WTC11 (cell line): ENCODE measurements around the gene EHD1. TPM values are rescaled to one million over a fixed set of nuclear protein-coding genes. Genes with fewer than 3 reads are reported as not detected.

Experiments
- ATAC-seq: fragments of 200-7000 bp; cut with Tn5 transposase; 2 replicates; pipeline ENCODE4 v1.10.0; 2021; ENCODE audit warnings: mild to moderate bottlenecking, moderate library complexity
- CTCF ChIA-PET: fragments of 300-600 bp; sonication (Branson Sonifier 250); formaldehyde crosslinking; loops from one replicate; lab custom pipeline; 2021; ENCODE audit warnings: antibody characterized with exemption; lab: Charles Lee
- POLR2A ChIA-PET: fragments of 350-600 bp; sonication (Branson Sonifier 250); formaldehyde crosslinking; loops from one replicate; lab custom pipeline; 2021; ENCODE audit warnings: antibody characterized with exemption; lab: Charles Lee
- DNase-seq: peaks from one replicate; pipeline ENCODE4 v3.0.0; 2021; ENCODE audit warnings: low spot score
- H3K27ac Mint-ChIP-seq: 2 replicates; pipeline ENCODE4 v1.8.0; 2021; ENCODE audit warnings: mixed read lengths
- H3K27me3 Mint-ChIP-seq: 2 replicates; pipeline ENCODE4 v1.8.0; 2021; ENCODE audit warnings: low read depth, mild to moderate bottlenecking, moderate library complexity, mixed read lengths
- H3K36me3 Mint-ChIP-seq: 2 replicates; pipeline ENCODE4 v1.8.0; 2021; ENCODE audit warnings: mixed read lengths
- H3K4me1 Mint-ChIP-seq: 2 replicates; pipeline ENCODE4 v1.8.0; 2022; ENCODE audit warnings: mixed read lengths
- H3K4me3 Mint-ChIP-seq: 2 replicates; pipeline ENCODE4 v1.8.0; 2021; ENCODE audit warnings: mild to moderate bottlenecking, moderate library complexity, mixed read lengths
- H3K9me3 Mint-ChIP-seq: 2 replicates; pipeline ENCODE4 v1.8.0; 2021; ENCODE audit warnings: mixed read lengths
- AFF4 ChIP-seq: sonication (generic); formaldehyde crosslinking; IDR thresholded peaks from 2 replicates; pipeline ENCODE4 v1.8.1; 2023; ENCODE audit warnings: mild to moderate bottlenecking, missing genetic modification reagents, borderline replicate concordance
- ATF1 ChIP-seq: sonication (generic); formaldehyde crosslinking; IDR thresholded peaks from 2 replicates; pipeline ENCODE4 v1.8.1; 2023; ENCODE audit warnings: mild to moderate bottlenecking, moderate library complexity, missing genetic modification reagents
- ATF2 ChIP-seq: sonication (generic); formaldehyde crosslinking; IDR thresholded peaks from 2 replicates; pipeline ENCODE4 v1.8.1; 2022; ENCODE audit warnings: low read depth, missing genetic modification reagents, borderline replicate concordance
- CDX4 ChIP-seq: fragments of 250-450 bp; sonication (Bioruptor Pico); IDR thresholded peaks from 2 replicates; pipeline ENCODE4 v1.9.0; 2021; ENCODE audit warnings: moderate library complexity, mild to moderate bottlenecking, inconsistent platforms, borderline replicate concordance
- E2F1 ChIP-seq: sonication (generic); formaldehyde crosslinking; IDR thresholded peaks from 2 replicates; pipeline ENCODE4 v1.8.0; 2022; ENCODE audit warnings: mild to moderate bottlenecking, missing genetic modification reagents
- ERG ChIP-seq: fragments of 250-450 bp; sonication (Bioruptor Pico); IDR thresholded peaks from 2 replicates; pipeline ENCODE4 v1.8.0; 2021; ENCODE audit warnings: mild to moderate bottlenecking
- FOXP1 ChIP-seq: sonication (generic); formaldehyde crosslinking; IDR thresholded peaks from 2 replicates; pipeline ENCODE4 v1.8.0; 2022; ENCODE audit warnings: missing genetic modification reagents, mild to moderate bottlenecking, moderate library complexity, borderline replicate concordance
- GTF2I ChIP-seq: fragments of 250-450 bp; sonication (Bioruptor Pico); conservative IDR thresholded peaks from 2 replicates; pipeline ENCODE4 v1.4.0; 2021; ENCODE audit warnings: mild to moderate bottlenecking
- HMGXB4 ChIP-seq: sonication (generic); formaldehyde crosslinking; IDR thresholded peaks from 2 replicates; pipeline ENCODE4 v1.8.1; 2023; ENCODE audit warnings: mild to moderate bottlenecking, moderate library complexity, missing genetic modification reagents
- IRF1 ChIP-seq: sonication (generic); formaldehyde crosslinking; IDR thresholded peaks from 2 replicates; pipeline ENCODE4 v1.8.0; 2023; ENCODE audit warnings: missing genetic modification reagents
- KAT7 ChIP-seq: sonication (generic); formaldehyde crosslinking; IDR thresholded peaks from 2 replicates; pipeline ENCODE4 v1.8.1; 2023; ENCODE audit warnings: missing genetic modification reagents, mild to moderate bottlenecking, borderline replicate concordance
- MYBL2 ChIP-seq: sonication (generic); formaldehyde crosslinking; IDR thresholded peaks from 2 replicates; pipeline ENCODE4 v1.8.1; 2023; ENCODE audit warnings: mild to moderate bottlenecking, moderate library complexity, missing genetic modification reagents
- NR3C1 ChIP-seq: sonication (generic); formaldehyde crosslinking; conservative IDR thresholded peaks from 2 replicates; pipeline ENCODE4 v1.8.1; 2023; ENCODE audit warnings: low read depth, mild to moderate bottlenecking, missing genetic modification reagents
- RELA ChIP-seq: sonication (generic); formaldehyde crosslinking; IDR thresholded peaks from 2 replicates; pipeline ENCODE4 v1.8.1; 2022; ENCODE audit warnings: missing genetic modification reagents, mild to moderate bottlenecking, borderline replicate concordance
- SMAD3 ChIP-seq: sonication (generic); formaldehyde crosslinking; IDR thresholded peaks from 2 replicates; pipeline ENCODE4 v1.8.0; 2022; ENCODE audit warnings: missing genetic modification reagents, mild to moderate bottlenecking, borderline replicate concordance
- SP1 ChIP-seq: sonication (generic); formaldehyde crosslinking; conservative IDR thresholded peaks from 2 replicates; pipeline ENCODE4 v1.8.1; 2022; ENCODE audit warnings: missing genetic modification reagents
- TP53 ChIP-seq: sonication (generic); formaldehyde crosslinking; IDR thresholded peaks from 2 replicates; pipeline ENCODE4 v1.8.1; 2023; ENCODE audit warnings: mild to moderate bottlenecking, missing genetic modification reagents
- USF1 ChIP-seq: sonication (generic); formaldehyde crosslinking; IDR thresholded peaks from 2 replicates; pipeline ENCODE4 v1.8.0; 2022; ENCODE audit warnings: mild to moderate bottlenecking, missing genetic modification reagents
- ZMAT4 ChIP-seq: fragments of 250-450 bp; sonication (Bioruptor Pico); IDR thresholded peaks from 2 replicates; pipeline ENCODE4 v1.9.0; 2021; ENCODE audit warnings: mild to moderate bottlenecking
- ZNF121 ChIP-seq: sonication (generic); formaldehyde crosslinking; IDR thresholded peaks from 2 replicates; pipeline ENCODE4 v1.8.0; 2023; ENCODE audit warnings: missing genetic modification reagents
- total RNA-seq: library from RNA; stranded (reverse); gene quantifications from 3 replicates; pipeline ENCODE4 v1.2.3, GENCODE V29; 2021

Gene EHD1
- total RNA-seq, 1 experiment from 2014 or later = 38.1 TPM

GRCh38 chr11:64881476-64881875 lies 3.1 kb upstream of the EHD1 start:
- H3K9me3 Mint-ChIP-seq = no peaks in the 10 kb centered on the region
- DNase-seq (no peak), ATAC-seq (no peak)
- H3K27ac Mint-ChIP-seq = no peak overlapping the region
- H3K36me3 Mint-ChIP-seq = no peaks in the 10 kb centered on the region
- POLR2A ChIA-PET = interaction anchor here (0.6 kb wide), 1 partner anchor 284 kb away, joined by 3 read pairs; no protein-coding TSS in a partner anchor
- TF ChIP-seq ATF2 (CRISPR knock-in tag) = no peak
- TF ChIP-seq MYBL2 (CRISPR knock-in tag) = no peak
- TF ChIP-seq ZNF121 = no peak
- TF ChIP-seq NR3C1 = no peak
- TF ChIP-seq ERG (CRISPR knock-in tag) = no peak
- no peak for TF ChIP-seq SMAD3 (CRISPR knock-in tag)
- peaks cover 19% of the 10 kb centered on the region for H3K4me1 Mint-ChIP-seq
- H3K4me3 Mint-ChIP-seq = no peak overlapping the region
- CTCF ChIA-PET = interaction anchor here (0.6 to 22.9 kb wide), 4 partner anchors 12 to 34 kb away, joined by 3 to 372 read pairs (median 4); partner anchors contain the start of gene CDC42BPG
- peaks cover 7% of the 10 kb centered on the region for H3K27me3 Mint-ChIP-seq

GRCh38 chr11:64880240-64881001 lies 2.0 kb upstream of the EHD1 start:
- no peak overlapping the region for H3K27ac Mint-ChIP-seq
- H3K4me3 Mint-ChIP-seq = peak overlapping the region; percentile 98; the same call in 1 of the 2 replicates
- peaks cover 20% of the 10 kb centered on the region for H3K4me1 Mint-ChIP-seq
- H3K27me3 Mint-ChIP-seq = peaks cover 7% of the 10 kb centered on the region
- ATAC-seq (no peak), DNase-seq (no peak)
- POLR2A ChIA-PET = interaction anchor here (0.6 kb wide), 1 partner anchor 15 kb away, joined by 4 read pairs; no protein-coding TSS in a partner anchor
- TF ChIP-seq E2F1 (CRISPR knock-in tag) = no peak
- TF ChIP-seq GTF2I = no peak
- no peak for TF ChIP-seq FOXP1 (CRISPR knock-in tag)
- no peak for TF ChIP-seq USF1 (CRISPR knock-in tag)
- TF ChIP-seq KAT7 = no peak
- TF ChIP-seq CDX4 (CRISPR knock-in tag) = no peak
- no peak for TF ChIP-seq RELA (CRISPR knock-in tag)
- no peak for TF ChIP-seq SP1 (CRISPR knock-in tag)
- TF ChIP-seq TP53 (CRISPR knock-in tag) = no peak
- TF ChIP-seq NR3C1 = no peak
- no peak for TF ChIP-seq IRF1
- TF ChIP-seq ATF1 (CRISPR knock-in tag) = no peak
- TF ChIP-seq ZMAT4 (CRISPR knock-in tag) = no peak
- TF ChIP-seq HMGXB4 (CRISPR knock-in tag) = no peak
- no peak for TF ChIP-seq AFF4 (CRISPR knock-in tag)
- CTCF ChIA-PET = interaction anchor here (7.1 to 22.9 kb wide), 2 partner anchors 8 to 33 kb away, joined by 104 to 372 read pairs; partner anchors contain the start of gene CDC42BPG
- no peaks in the 10 kb centered on the region for H3K9me3 Mint-ChIP-seq
- H3K36me3 Mint-ChIP-seq = no peaks in the 10 kb centered on the region
